Esophagus (tissue), 2 donors: ENCODE results near the gene CYB5A. TPM values are rescaled to one million over a fixed set of nuclear protein-coding genes. Genes with fewer than 3 reads are reported as not detected.
"Not testable (repeated sequence)": the region's sequence is repeated elsewhere in the genome, so short reads cannot be mapped to it uniquely, and the experiment has no call there.

Source experiments
- H3K27ac ChIP-seq, 2 donors: one replicate each; pipeline ENCODE4 v1.5.1; 2013; ENCODE audit warnings: low read depth in 2 of 2, mild to moderate bottlenecking in 2 of 2, inconsistent platforms in 1 of 2, low read length in 1 of 2, moderate library complexity in 1 of 2
- H3K27me3 ChIP-seq, 2 donors: one replicate each; pipeline ENCODE4 v1.6.1; 2013; ENCODE audit warnings: low read length in 2 of 2, control low read depth in 1 of 2, mild to moderate bottlenecking in 1 of 2; ENCODE audit not compliant: insufficient read depth in 2 of 2, control insufficient read depth in 1 of 2
- H3K36me3 ChIP-seq, 2 donors: one replicate each; pipeline ENCODE4 v1.6.1; 2013; ENCODE audit warnings: low read length in 1 of 2; ENCODE audit not compliant: control insufficient read depth in 2 of 2, insufficient read depth in 2 of 2
- H3K4me1 ChIP-seq, 2 donors: one replicate each; pipeline ENCODE4 v1.6.1; 2013; ENCODE audit warnings: low read length in 1 of 2; ENCODE audit not compliant: control insufficient read depth in 2 of 2, insufficient read depth in 2 of 2
- H3K4me3 ChIP-seq, 2 donors: one replicate each; pipeline ENCODE4 v1.5.1; 2013; ENCODE audit warnings: low read length in 2 of 2, mild to moderate bottlenecking in 2 of 2, low read depth in 1 of 2, moderate library complexity in 1 of 2
- H3K9me3 ChIP-seq, 2 donors: one replicate each; pipeline ENCODE4 v1.6.1; 2013; ENCODE audit warnings: mild to moderate bottlenecking in 2 of 2, low read depth in 1 of 2, low read length in 1 of 2, moderate library complexity in 1 of 2; ENCODE audit not compliant: control insufficient read depth in 2 of 2, insufficient read depth in 1 of 2
- WGBS, 2 donors: extraction: QIAGEN DNeasy Blood & Tissue Kit; methylation state at CpG; one replicate each; pipeline ENCODE4 v1.1.7; 2013; 5-methylcytosine and 5-hydroxymethylcytosine counted together
- polyA plus RNA-seq, 2 donors: library from polyadenylated mRNA; stranded (reverse); fragments of 200-250 nt; gene quantifications; one replicate each; pipeline ENCODE4 v1.2.3, GENCODE V29; 2013
- donor health status: healthy with polysubstance abuse.
- donor health status: Bipolar disorder and iron deficiency.

CYB5A gene
- polyA plus RNA-seq, 2 donors: 37.0 to 81.5 TPM

GRCh38 chr18:74326791-74327190 lies 35.0 kb upstream of the CYB5A start:
- not testable (repeated sequence) for H3K27ac ChIP-seq, H3K9me3 ChIP-seq, H3K36me3 ChIP-seq, H3K27me3 ChIP-seq, H3K4me3 ChIP-seq, H3K4me1 ChIP-seq
- 93% methylated on average over 3 of the region's 3 CpGs for WGBS, 2 donors

GRCh38 chr18:74326231-74326630 lies 34.5 kb upstream of the CYB5A start:
- H3K27ac ChIP-seq: no peak overlapping the region
- 56 to 75% methylated on average over 2 of the region's 2 CpGs for WGBS, 2 donors

GRCh38 chr18:74316257-74317170 lies 24.8 kb upstream of the CYB5A start:
- H3K27ac ChIP-seq: no peak overlapping the region
- H3K9me3 ChIP-seq: no peaks in the 10 kb centered on the region
- H3K27me3 ChIP-seq: no peaks in the 10 kb centered on the region
- 83 to 84% methylated on average over 29 of the region's 29 CpGs for WGBS, 2 donors
- no peak overlapping the region for H3K4me3 ChIP-seq
- H3K4me1 ChIP-seq: no peaks in the 10 kb centered on the region
- H3K36me3 ChIP-seq: no peaks in the 10 kb centered on the region

More at GRCh38 chr18:74326231-74326630, 34.5 kb upstream of the CYB5A start:
- Histone ChIP-seq H3K36me3 (no peaks in the 10 kb centered on the region), H3K27me3 (no peaks in the 10 kb centered on the region), H3K4me1 (no peaks in the 10 kb centered on the region), H3K9me3 (no peaks in the 10 kb centered on the region), H3K4me3 (no peak overlapping the region)

- WGBS, 2 donors: 93 to 95% methylated on average over 51 of the region's 51 CpGs
- no peaks in the 10 kb centered on the region for H3K27me3 ChIP-seq
- H3K4me1 ChIP-seq: no peaks in the 10 kb centered on the region
- H3K27ac ChIP-seq: no peak within 1 kb of the TSS
- H3K9me3 ChIP-seq: no peaks in the 10 kb centered on the region
- H3K36me3 ChIP-seq: no peaks in the 10 kb centered on the region
- H3K4me3 ChIP-seq: no peak within 1 kb of the TSS
Measured at GRCh38 chr18:74315464-74316256, 23.9 kb upstream of the CYB5A start, which contains the start of gene C18orf63. C18orf63 (plus strand) TSS chr18:74315839; CDS start chr18:74317866, 2,027 bp downstream.

GRCh38 chr18:74314759-74315463 lies 23.1 kb upstream of the CYB5A start:
- no peaks in the 10 kb centered on the region for H3K4me1 ChIP-seq
- H3K27me3 ChIP-seq: no peaks in the 10 kb centered on the region
- H3K4me3 ChIP-seq: no peak overlapping the region
- H3K36me3 ChIP-seq: no peaks in the 10 kb centered on the region
- H3K9me3 ChIP-seq: no peaks in the 10 kb centered on the region
- no peak overlapping the region for H3K27ac ChIP-seq
- 87 to 88% methylated on average over 22 of the region's 22 CpGs for WGBS, 2 donors

- WGBS, 2 donors: 64 to 90% methylated on average over 1 of the region's 1 CpG
- Histone ChIP-seq H3K4me1 (no peaks in the 10 kb centered on the region), H3K4me3 (no peak overlapping the region), H3K9me3 (no peaks in the 10 kb centered on the region), H3K27ac (no peak overlapping the region), H3K36me3 (no peaks in the 10 kb centered on the region), H3K27me3 (no peaks in the 10 kb centered on the region)
Measured at GRCh38 chr18:74311000-74311399, 19.2 kb upstream of the CYB5A start.

GRCh38 chr18:74310411-74310810 lies 18.6 kb upstream of the CYB5A start:
- Histone ChIP-seq H3K27ac (no peak overlapping the region), H3K4me1 (no peaks in the 10 kb centered on the region), H3K4me3 (no peak overlapping the region), H3K27me3 (no peaks in the 10 kb centered on the region), H3K9me3 (no peaks in the 10 kb centered on the region), H3K36me3 (no peaks in the 10 kb centered on the region)
- WGBS, 2 donors: 36 to 53% methylated on average over 3 of the region's 3 CpGs

GRCh38 chr18:74303936-74304335 lies 12.2 kb upstream of the CYB5A start:
- Histone ChIP-seq H3K4me1 (no peaks in the 10 kb centered on the region), H3K27me3 (no peaks in the 10 kb centered on the region), H3K36me3 (no peaks in the 10 kb centered on the region), H3K27ac (no peak overlapping the region), H3K9me3 (no peaks in the 10 kb centered on the region), H3K4me3 (no peak overlapping the region)
- 79 to 81% methylated on average over 1 of the region's 1 CpG for WGBS, 2 donors

- WGBS, 2 donors: 74 to 82% methylated on average over 5 of the region's 5 CpGs
- H3K27me3 ChIP-seq: no peaks in the 10 kb centered on the region
- H3K9me3 ChIP-seq: no peaks in the 10 kb centered on the region
- no peak overlapping the region for H3K27ac ChIP-seq
- H3K4me1 ChIP-seq: no peaks in the 10 kb centered on the region
- H3K36me3 ChIP-seq: no peaks in the 10 kb centered on the region
- H3K4me3 ChIP-seq: no peak overlapping the region
Measured at GRCh38 chr18:74303306-74303705, 11.5 kb upstream of the CYB5A start.
